ENCODE measurements around the gene ST3GAL4.

ST3GAL4 gene

GRCh38 chr11:126409620-126409985 lies 54.1 kb downstream of the ST3GAL4 start:
- peaks cover 58% of the 10 kb centered on the region for H3K36me3 ChIP-seq (ENCODE audit: low read depth)

DNA sequence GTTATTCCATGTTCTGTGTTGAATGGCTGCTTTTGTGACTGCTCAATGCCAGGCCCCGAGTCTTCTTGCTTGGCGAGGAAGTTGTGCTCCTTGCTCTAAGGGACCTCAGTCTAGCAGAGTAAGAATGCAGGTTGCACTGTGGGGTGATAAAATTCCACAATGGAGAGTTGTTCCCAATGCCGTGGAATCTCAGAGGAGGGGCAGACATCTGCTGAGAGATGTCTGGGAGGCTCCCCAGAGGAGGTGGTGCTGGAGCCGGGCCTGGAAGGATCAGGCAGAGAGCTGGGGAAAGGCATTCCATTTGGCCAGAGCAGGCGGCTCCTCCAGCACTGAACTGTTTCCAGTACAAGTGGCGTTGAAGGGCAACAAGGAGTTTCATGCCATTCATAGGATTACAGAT lies 55.2 kb downstream of the ST3GAL4 start:
- H3K4me1 ChIP-seq (ENCODE audit: insufficient read depth, poor library complexity, severe bottlenecking), result peaks cover 7% of the 10 kb centered on the region
- ATAC-seq (ENCODE audit: low read depth), result no peak
- H3K9me3 ChIP-seq (ENCODE audit: severe bottlenecking), result no peaks in the 10 kb centered on the region
- no peak overlapping the region for H3K27ac ChIP-seq (ENCODE audit: poor library complexity, severe bottlenecking)
- DNase-seq (ENCODE audit: low spot score), result no peak
- no peak overlapping the region for H3K4me3 ChIP-seq (ENCODE audit: severe bottlenecking)
- TF ChIP-seq, protein P1, sequence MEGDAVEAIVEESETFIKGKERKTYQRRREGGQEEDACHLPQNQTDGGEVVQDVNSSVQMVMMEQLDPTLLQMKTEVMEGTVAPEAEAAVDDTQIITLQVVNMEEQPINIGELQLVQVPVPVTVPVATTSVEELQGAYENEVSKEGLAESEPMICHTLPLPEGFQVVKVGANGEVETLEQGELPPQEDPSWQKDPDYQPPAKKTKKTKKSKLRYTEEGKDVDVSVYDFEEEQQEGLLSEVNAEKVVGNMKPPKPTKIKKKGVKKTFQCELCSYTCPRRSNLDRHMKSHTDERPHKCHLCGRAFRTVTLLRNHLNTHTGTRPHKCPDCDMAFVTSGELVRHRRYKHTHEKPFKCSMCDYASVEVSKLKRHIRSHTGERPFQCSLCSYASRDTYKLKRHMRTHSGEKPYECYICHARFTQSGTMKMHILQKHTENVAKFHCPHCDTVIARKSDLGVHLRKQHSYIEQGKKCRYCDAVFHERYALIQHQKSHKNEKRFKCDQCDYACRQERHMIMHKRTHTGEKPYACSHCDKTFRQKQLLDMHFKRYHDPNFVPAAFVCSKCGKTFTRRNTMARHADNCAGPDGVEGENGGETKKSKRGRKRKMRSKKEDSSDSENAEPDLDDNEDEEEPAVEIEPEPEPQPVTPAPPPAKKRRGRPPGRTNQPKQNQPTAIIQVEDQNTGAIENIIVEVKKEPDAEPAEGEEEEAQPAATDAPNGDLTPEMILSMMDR (IDR thresholded peaks at IDR 0.05; ENCODE audit: poor library complexity, severe bottlenecking), result no peak
- peaks cover 58% of the 10 kb centered on the region for H3K36me3 ChIP-seq (ENCODE audit: low read depth)
- H3K27me3 ChIP-seq (ENCODE audit: insufficient read depth, poor library complexity, severe bottlenecking), result no peaks in the 10 kb centered on the region

More at GRCh38 chr11:126409620-126409985, 54.1 kb downstream of the ST3GAL4 start:
- DNase-seq (ENCODE audit: low spot score), result no peak
- Histone ChIP-seq H3K4me3 (ENCODE audit: severe bottlenecking) (no peak overlapping the region), H3K27ac (ENCODE audit: poor library complexity, severe bottlenecking) (no peak overlapping the region), H3K4me1 (ENCODE audit: insufficient read depth, poor library complexity, severe bottlenecking) (peaks cover 18% of the 10 kb centered on the region), H3K9me3 (ENCODE audit: severe bottlenecking) (no peaks in the 10 kb centered on the region), H3K27me3 (ENCODE audit: insufficient read depth, poor library complexity, severe bottlenecking) (no peaks in the 10 kb centered on the region)
- no peak for ATAC-seq (ENCODE audit: low read depth)
- TF ChIP-seq, protein P1 (IDR thresholded peaks at IDR 0.05; ENCODE audit: poor library complexity, severe bottlenecking), result no peak

- Histone ChIP-seq H3K4me1 (ENCODE audit: insufficient read depth, poor library complexity, severe bottlenecking) (no peaks in the 10 kb centered on the region), H3K4me3 (ENCODE audit: severe bottlenecking) (no peak overlapping the region), H3K27ac (ENCODE audit: poor library complexity, severe bottlenecking) (no peak overlapping the region), H3K9me3 (ENCODE audit: severe bottlenecking) (no peaks in the 10 kb centered on the region), H3K36me3 (ENCODE audit: low read depth) (peaks cover 49% of the 10 kb centered on the region), H3K27me3 (ENCODE audit: insufficient read depth, poor library complexity, severe bottlenecking) (no peaks in the 10 kb centered on the region)
- ATAC-seq (ENCODE audit: low read depth) (no peak), DNase-seq (ENCODE audit: low spot score) (no peak)
- TF ChIP-seq, protein P1 (IDR thresholded peaks at IDR 0.05; ENCODE audit: poor library complexity, severe bottlenecking), result no peak
Measured at GRCh38 chr11:126411971-126412381, 56.5 kb downstream of the ST3GAL4 start.

DNA sequence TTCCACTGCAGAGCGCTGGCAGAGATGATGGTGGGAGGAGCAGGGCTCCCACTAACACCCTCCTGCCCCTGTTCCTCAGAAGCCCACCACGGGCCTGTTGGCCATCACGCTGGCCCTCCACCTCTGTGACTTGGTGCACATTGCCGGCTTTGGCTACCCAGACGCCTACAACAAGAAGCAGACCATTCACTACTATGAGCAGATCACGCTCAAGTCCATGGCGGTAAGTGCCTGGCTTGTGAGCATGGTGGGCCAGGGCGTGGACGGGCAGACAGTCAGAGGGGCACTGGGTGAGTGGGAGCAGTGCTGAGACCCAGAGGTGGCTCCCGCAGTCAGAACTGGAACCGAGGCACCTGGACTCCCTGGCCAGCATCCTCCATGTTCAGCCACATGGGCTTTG lies 57.9 kb downstream of the ST3GAL4 start:
- Histone ChIP-seq H3K27me3 (ENCODE audit: insufficient read depth, poor library complexity, severe bottlenecking) (no peaks in the 10 kb centered on the region), H3K4me1 (ENCODE audit: insufficient read depth, poor library complexity, severe bottlenecking) (no peaks in the 10 kb centered on the region), H3K36me3 (ENCODE audit: low read depth) (peaks cover 39% of the 10 kb centered on the region), H3K4me3 (ENCODE audit: severe bottlenecking) (no peak overlapping the region), H3K9me3 (ENCODE audit: severe bottlenecking) (no peaks in the 10 kb centered on the region), H3K27ac (ENCODE audit: poor library complexity, severe bottlenecking) (no peak overlapping the region)
- no peak for DNase-seq (ENCODE audit: low spot score)
- ATAC-seq (ENCODE audit: low read depth), result no peak
- TF ChIP-seq, protein P1 (IDR thresholded peaks at IDR 0.05; ENCODE audit: poor library complexity, severe bottlenecking), result no peak

DNA sequence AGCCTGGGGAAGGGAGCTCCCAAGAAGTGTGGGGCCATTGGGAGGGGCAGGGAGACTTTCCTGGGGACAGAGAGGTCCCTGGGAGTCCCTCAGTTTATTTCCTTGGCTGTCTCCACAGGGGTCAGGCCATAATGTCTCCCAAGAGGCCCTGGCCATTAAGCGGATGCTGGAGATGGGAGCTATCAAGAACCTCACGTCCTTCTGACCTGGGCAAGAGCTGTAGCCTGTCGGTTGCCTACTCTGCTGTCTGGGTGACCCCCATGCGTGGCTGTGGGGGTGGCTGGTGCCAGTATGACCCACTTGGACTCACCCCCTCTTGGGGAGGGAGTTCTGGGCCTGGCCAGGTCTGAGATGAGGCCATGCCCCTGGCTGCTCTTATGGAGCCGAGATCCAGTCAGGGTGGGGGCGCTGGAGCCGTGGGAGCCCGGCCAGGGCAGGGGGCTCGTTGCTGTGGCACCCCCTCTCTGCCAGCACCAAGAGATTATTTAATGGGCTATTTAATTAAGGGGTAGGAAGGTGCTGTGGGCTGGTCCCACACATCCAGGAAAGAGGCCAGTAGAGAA lies 58.4 kb downstream of the ST3GAL4 start:
- H3K27ac ChIP-seq (ENCODE audit: poor library complexity, severe bottlenecking), result no peak overlapping the region
- H3K36me3 ChIP-seq (ENCODE audit: low read depth), result peaks cover 34% of the 10 kb centered on the region
- DNase-seq (ENCODE audit: low spot score) (no peak), ATAC-seq (ENCODE audit: low read depth) (no peak)
- H3K27me3 ChIP-seq (ENCODE audit: insufficient read depth, poor library complexity, severe bottlenecking), result no peaks in the 10 kb centered on the region
- H3K4me3 ChIP-seq (ENCODE audit: severe bottlenecking), result no peak overlapping the region
- TF ChIP-seq, protein P1 (IDR thresholded peaks at IDR 0.05; ENCODE audit: poor library complexity, severe bottlenecking), result no peak
- no peaks in the 10 kb centered on the region for H3K4me1 ChIP-seq (ENCODE audit: insufficient read depth, poor library complexity, severe bottlenecking)
- H3K9me3 ChIP-seq (ENCODE audit: severe bottlenecking), result no peaks in the 10 kb centered on the region
